Astrocyte (in vitro differentiated cells and primary cell): ENCODE data around the gene ADAMTS20. TPM values are rescaled to one million over a fixed set of nuclear protein-coding genes. Genes with fewer than 3 reads are reported as not detected.

Experiments used
- DNase-seq: peaks from one replicate; pipeline ENCODE4 v3.0.0-alpha.2; 2010; ENCODE audit warnings: low read depth
- FAIRE-seq: peaks from 2 replicates; lab custom pipeline; 2011; peaks lifted over from hg19 to GRCh38; lab: Jason Lieb, UNC
- H2AFZ ChIP-seq: 2 replicates; pipeline ENCODE4 v1.6.0; 2012; ENCODE audit warnings: low read depth, low read length, inconsistent platforms
- H3K27ac ChIP-seq: 2 replicates; pipeline ENCODE4 v1.5.1; 2011; ENCODE audit warnings: low read depth, low read length, inconsistent platforms
- H3K27me3 ChIP-seq: 2 replicates; pipeline ENCODE4 v1.6.0; 2011; ENCODE audit warnings: low read length, inconsistent platforms; ENCODE audit not compliant: insufficient read depth
- H3K36me3 ChIP-seq: 2 replicates; pipeline ENCODE4 v1.5.1; 2011; ENCODE audit warnings: low read length, inconsistent platforms; ENCODE audit not compliant: insufficient read depth
- H3K4me1 ChIP-seq: 2 replicates; pipeline ENCODE4 v1.5.1; 2011; ENCODE audit warnings: low read length, inconsistent platforms; ENCODE audit not compliant: insufficient read depth
- H3K4me2 ChIP-seq: 2 replicates; pipeline ENCODE4 v1.6.0; 2012; ENCODE audit warnings: low read length, inconsistent platforms
- H3K4me3 ChIP-seq: 2 replicates; pipeline ENCODE4 v1.5.1; 2011; ENCODE audit warnings: low read depth, mild to moderate bottlenecking, low read length, inconsistent platforms; ENCODE audit not compliant: insufficient read depth
- H3K79me2 ChIP-seq: 2 replicates; pipeline ENCODE4 v1.6.0; 2012; ENCODE audit warnings: mild to moderate bottlenecking, low read length, inconsistent platforms; ENCODE audit not compliant: insufficient read depth
- H3K9ac ChIP-seq: 2 replicates; pipeline ENCODE4 v1.6.0; 2012; ENCODE audit warnings: mild to moderate bottlenecking, low read length, inconsistent platforms
- H3K9me3 ChIP-seq: 2 replicates; pipeline ENCODE4 v1.5.1; 2012; ENCODE audit warnings: low read depth, mild to moderate bottlenecking, low read length, inconsistent platforms; ENCODE audit not compliant: insufficient read depth
- H4K20me1 ChIP-seq: 2 replicates; pipeline ENCODE4 v1.6.0; 2012; ENCODE audit warnings: low read length, inconsistent platforms; ENCODE audit not compliant: insufficient read depth
- H3K27ac Mint-ChIP-seq: one replicate; pipeline ENCODE4 v1.8.0; 2021; ENCODE audit warnings: mild to moderate bottlenecking, mixed read lengths; ENCODE audit not compliant: unreplicated experiment
- H3K27me3 Mint-ChIP-seq: one replicate; pipeline ENCODE4 v1.8.0; 2021; ENCODE audit warnings: low read depth, mixed read lengths; ENCODE audit not compliant: unreplicated experiment
- H3K36me3 Mint-ChIP-seq: one replicate; pipeline ENCODE4 v1.8.0; 2021; ENCODE audit warnings: low read depth, mixed read lengths; ENCODE audit not compliant: unreplicated experiment
- H3K4me1 Mint-ChIP-seq: one replicate; pipeline ENCODE4 v1.8.0; 2021; ENCODE audit warnings: low read depth, mixed read lengths; ENCODE audit not compliant: unreplicated experiment
- H3K4me3 Mint-ChIP-seq: one replicate; pipeline ENCODE4 v1.8.0; 2021; ENCODE audit warnings: mild to moderate bottlenecking, moderate library complexity, mixed read lengths; ENCODE audit not compliant: unreplicated experiment
- H3K9me3 Mint-ChIP-seq: one replicate; pipeline ENCODE4 v1.8.0; 2021; ENCODE audit warnings: mild to moderate bottlenecking, mixed read lengths; ENCODE audit not compliant: unreplicated experiment
- EZH2 ChIP-seq: IDR thresholded peaks from 2 replicates; pipeline ENCODE4 v1.6.1; 2012; ENCODE audit warnings: mild to moderate bottlenecking, low read length, inconsistent platforms; ENCODE audit not compliant: insufficient read depth
- total RNA-seq: library from RNA; stranded (reverse); gene quantifications from 2 replicates; pipeline ENCODE4 v1.2.1, GENCODE V29; 2021
- TF ChIP-seq, protein P1 (sequence below): IDR thresholded peaks from 2 replicates; pipeline ENCODE4 v1.5.1; 2011; ENCODE audit warnings: low read depth, mild to moderate bottlenecking, inconsistent platforms, low read length, moderate library complexity; ENCODE audit not compliant: insufficient read depth

ADAMTS20 gene
- total RNA-seq, 1 donor from 2014 or later = 0.66 TPM

DNA sequence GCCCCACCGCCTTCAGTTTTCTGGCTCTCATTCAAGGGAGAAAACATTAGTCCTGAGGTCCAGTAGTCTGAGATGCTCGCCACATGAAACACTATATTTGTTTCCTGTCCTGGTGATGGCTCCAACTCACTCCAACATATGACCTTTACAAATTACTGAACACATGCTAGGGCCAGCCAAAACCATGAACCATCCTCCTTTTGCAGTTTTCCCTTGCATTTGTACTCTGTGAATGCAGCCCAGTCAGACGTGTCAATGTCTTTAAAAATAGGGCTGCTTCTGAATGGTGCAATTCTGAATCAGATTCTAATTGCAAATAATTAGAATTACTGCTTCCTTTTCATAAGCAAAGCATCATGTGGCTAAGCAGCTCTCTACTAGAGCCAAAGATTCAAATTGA is 36.0 kb downstream of the ADAMTS20 start:
- Mint-ChIP-seq H3K4me1 (no peaks in the 10 kb centered on the region), H3K4me3 (no peak overlapping the region), H3K27me3 (no peaks in the 10 kb centered on the region), H3K36me3 (no peaks in the 10 kb centered on the region), H3K27ac (no peak overlapping the region), H3K9me3 (no peaks in the 10 kb centered on the region)
- no peaks in the 10 kb centered on the region for H3K9me3 ChIP-seq
- no peak for TF ChIP-seq EZH2
- TF ChIP-seq, protein P1, sequence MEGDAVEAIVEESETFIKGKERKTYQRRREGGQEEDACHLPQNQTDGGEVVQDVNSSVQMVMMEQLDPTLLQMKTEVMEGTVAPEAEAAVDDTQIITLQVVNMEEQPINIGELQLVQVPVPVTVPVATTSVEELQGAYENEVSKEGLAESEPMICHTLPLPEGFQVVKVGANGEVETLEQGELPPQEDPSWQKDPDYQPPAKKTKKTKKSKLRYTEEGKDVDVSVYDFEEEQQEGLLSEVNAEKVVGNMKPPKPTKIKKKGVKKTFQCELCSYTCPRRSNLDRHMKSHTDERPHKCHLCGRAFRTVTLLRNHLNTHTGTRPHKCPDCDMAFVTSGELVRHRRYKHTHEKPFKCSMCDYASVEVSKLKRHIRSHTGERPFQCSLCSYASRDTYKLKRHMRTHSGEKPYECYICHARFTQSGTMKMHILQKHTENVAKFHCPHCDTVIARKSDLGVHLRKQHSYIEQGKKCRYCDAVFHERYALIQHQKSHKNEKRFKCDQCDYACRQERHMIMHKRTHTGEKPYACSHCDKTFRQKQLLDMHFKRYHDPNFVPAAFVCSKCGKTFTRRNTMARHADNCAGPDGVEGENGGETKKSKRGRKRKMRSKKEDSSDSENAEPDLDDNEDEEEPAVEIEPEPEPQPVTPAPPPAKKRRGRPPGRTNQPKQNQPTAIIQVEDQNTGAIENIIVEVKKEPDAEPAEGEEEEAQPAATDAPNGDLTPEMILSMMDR = no peak
- no peaks in the 10 kb centered on the region for H3K36me3 ChIP-seq
- no peaks in the 10 kb centered on the region for H4K20me1 ChIP-seq
- H3K9ac ChIP-seq = no peak overlapping the region
- H2AFZ ChIP-seq = no peak overlapping the region
- no peak overlapping the region for H3K4me2 ChIP-seq
- no peak overlapping the region for H3K4me3 ChIP-seq
- no peaks in the 10 kb centered on the region for H3K4me1 ChIP-seq
- DNase-seq (no peak), FAIRE-seq (no peak)
- H3K27me3 ChIP-seq = no peaks in the 10 kb centered on the region
- H3K79me2 ChIP-seq = no peaks in the 10 kb centered on the region
- no peak overlapping the region for H3K27ac ChIP-seq

DNA sequence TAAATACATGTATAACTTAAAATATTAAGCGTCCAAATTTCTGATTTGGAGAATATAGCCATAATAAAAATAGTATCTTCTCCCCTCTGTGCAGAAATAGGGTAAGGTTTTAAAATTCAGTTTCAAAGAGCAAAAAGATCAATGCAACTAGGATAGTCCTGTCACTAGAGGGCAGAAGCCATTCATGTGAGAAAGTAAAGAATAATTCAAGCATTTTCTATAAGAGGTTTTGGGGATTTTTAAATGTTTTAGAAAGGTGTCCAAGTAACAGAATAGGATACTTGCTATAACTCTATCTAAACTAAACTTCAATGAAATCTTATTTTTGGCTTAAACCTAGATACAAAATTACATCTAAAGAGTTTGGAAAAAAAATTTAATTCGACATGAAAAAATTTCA is 50.3 kb downstream of the ADAMTS20 start:
- Histone ChIP-seq H3K36me3 (no peaks in the 10 kb centered on the region), H3K27me3 (no peaks in the 10 kb centered on the region), H3K4me2 (no peak overlapping the region), H3K4me3 (no peak overlapping the region), H3K4me1 (no peaks in the 10 kb centered on the region), H4K20me1 (no peaks in the 10 kb centered on the region), H3K9me3 (no peaks in the 10 kb centered on the region), H2AFZ (no peak overlapping the region), H3K79me2 (no peaks in the 10 kb centered on the region), H3K27ac (no peak overlapping the region), H3K9ac (no peak overlapping the region)
- FAIRE-seq = no peak
- no peak overlapping the region for H3K27ac Mint-ChIP-seq
- no peaks in the 10 kb centered on the region for H3K4me1 Mint-ChIP-seq
- no peaks in the 10 kb centered on the region for H3K9me3 Mint-ChIP-seq
- TF ChIP-seq EZH2 = no peak
- TF ChIP-seq, protein P1 = peak; percentile 48
- no peaks in the 10 kb centered on the region for H3K27me3 Mint-ChIP-seq
- H3K36me3 Mint-ChIP-seq = no peaks in the 10 kb centered on the region
- no peak overlapping the region for H3K4me3 Mint-ChIP-seq
- peak; percentile 2 for DNase-seq

DNA sequence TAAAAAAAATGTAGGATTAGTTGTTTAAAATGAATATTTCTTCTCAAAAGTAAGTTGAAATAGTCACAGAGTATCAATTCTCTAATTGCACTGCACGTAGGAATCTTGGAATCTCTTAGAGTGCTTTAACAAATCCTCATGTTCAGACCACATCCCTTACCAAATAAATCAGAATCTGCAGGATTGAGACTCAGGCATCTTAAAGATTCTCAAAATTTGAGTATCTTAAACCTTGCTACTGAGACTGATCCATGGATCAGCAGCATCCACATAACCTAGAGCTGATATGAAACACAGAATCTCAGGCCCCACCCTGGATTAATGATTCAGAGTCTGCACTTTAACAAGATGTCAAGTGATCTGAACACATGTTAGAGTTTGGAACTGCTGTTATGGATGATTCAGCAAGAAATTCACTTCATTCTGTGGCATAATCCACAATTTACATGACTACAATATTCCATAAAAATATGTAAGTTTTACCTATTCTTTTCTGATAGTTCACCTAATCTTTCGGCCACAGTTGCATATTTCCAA is 58.7 kb downstream of the ADAMTS20 start:
- DNase-seq = no peak
- no peaks in the 10 kb centered on the region for H3K27me3 Mint-ChIP-seq
- Histone ChIP-seq H3K4me3 (no peak overlapping the region), H3K27me3 (no peaks in the 10 kb centered on the region), H3K4me1 (no peaks in the 10 kb centered on the region), H4K20me1 (no peaks in the 10 kb centered on the region), H3K4me2 (no peak overlapping the region), H3K9ac (no peak overlapping the region), H2AFZ (no peak overlapping the region), H3K79me2 (no peaks in the 10 kb centered on the region), H3K27ac (no peak overlapping the region), H3K9me3 (no peaks in the 10 kb centered on the region), H3K36me3 (no peaks in the 10 kb centered on the region)
- no peaks in the 10 kb centered on the region for H3K36me3 Mint-ChIP-seq
- H3K9me3 Mint-ChIP-seq = no peaks in the 10 kb centered on the region
- H3K27ac Mint-ChIP-seq = no peak overlapping the region
- FAIRE-seq = no peak
- H3K4me3 Mint-ChIP-seq = no peak overlapping the region
- no peaks in the 10 kb centered on the region for H3K4me1 Mint-ChIP-seq
- TF ChIP-seq EZH2 = no peak
- TF ChIP-seq, protein P1 = no peak
